ENCODE measurements around the gene ADH1B.

Gene ADH1B

DNA sequence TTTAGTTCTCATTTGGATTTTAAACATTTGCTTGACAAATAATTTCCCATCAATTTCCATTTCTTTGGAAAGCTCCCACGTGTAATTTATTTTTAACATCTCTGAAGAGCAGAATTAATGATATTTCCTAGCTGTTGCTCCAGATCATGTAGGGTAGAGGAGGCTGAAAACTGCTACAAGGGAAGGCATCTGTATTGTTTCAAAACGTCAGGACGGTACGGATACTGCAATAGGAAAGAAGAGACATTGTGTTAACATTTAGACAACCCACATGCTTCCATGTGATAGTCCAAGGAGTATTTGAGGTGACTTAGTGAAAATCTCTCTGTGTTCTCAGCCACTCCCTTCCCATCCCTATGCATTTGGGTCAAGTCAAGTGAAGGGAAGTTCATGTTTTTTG, 15.4 kb upstream of the ADH1B start:
- no peak overlapping the region for H3K4me2 ChIP-seq (ENCODE audit: low read length)
- H3K79me1 ChIP-seq (ENCODE audit: low read length) = no peaks in the 10 kb centered on the region
- no peak overlapping the region for H3K23ac ChIP-seq (ENCODE audit: low read length)
- H3K36me3 ChIP-seq (ENCODE audit: control insufficient read depth in 1 of 2, insufficient read depth in 2 of 2, low read length in 2 of 2) = no peaks in the 10 kb centered on the region
- no peak overlapping the region for H3K18ac ChIP-seq (ENCODE audit: low read length)
- H4K8ac ChIP-seq (ENCODE audit: low read depth, low read length) = no peak overlapping the region
- DNase-seq = no peak
- no peak overlapping the region for H2BK12ac ChIP-seq (ENCODE audit: low read length)
- H3K14ac ChIP-seq (ENCODE audit: low read length) = no peak overlapping the region
- no CpG with 5 or more reads among the region's 4 CpGs for WGBS (ENCODE audit: extremely low coverage, insufficient coverage, insufficient read length)
- H2BK120ac ChIP-seq (ENCODE audit: insufficient read depth, low read length, poor library complexity) = no peak overlapping the region
- H3K27me3 ChIP-seq (ENCODE audit: insufficient read depth, low read length) = no peaks in the 10 kb centered on the region
- no peak overlapping the region for H2BK5ac ChIP-seq (ENCODE audit: low read depth, low read length, poor library complexity)
- no peak overlapping the region for H3K9ac ChIP-seq (ENCODE audit: low read length)
- no peak overlapping the region for H4K91ac ChIP-seq (ENCODE audit: low read depth, low read length)
- no peak overlapping the region for H3K4ac ChIP-seq (ENCODE audit: low read depth, low read length)
- H2AK5ac ChIP-seq (ENCODE audit: low read length) = no peak overlapping the region
- no peak overlapping the region for H4K12ac ChIP-seq (ENCODE audit: low read depth, low read length)
- no peaks in the 10 kb centered on the region for H3K4me1 ChIP-seq (ENCODE audit: control insufficient read depth in 1 of 2, insufficient read depth in 2 of 2, low read length in 2 of 2)
- H3K9me3 ChIP-seq (ENCODE audit: insufficient read depth, low read depth, low read length) = no peaks in the 10 kb centered on the region
- no peak overlapping the region for H3K4me3 ChIP-seq (ENCODE audit: low read depth, low read length)
- no peak overlapping the region for H3K27ac ChIP-seq (ENCODE audit: low read depth, low read length)
- H3K79me2 ChIP-seq (ENCODE audit: control insufficient read depth, insufficient read depth, low read length, poor library complexity) = no peaks in the 10 kb centered on the region
- H2AFZ ChIP-seq (ENCODE audit: insufficient read depth, low read length, poor library complexity) = no peak overlapping the region

- no peak overlapping the region for H3K4ac ChIP-seq (ENCODE audit: low read depth, low read length)
- no peak overlapping the region for H4K8ac ChIP-seq (ENCODE audit: low read depth, low read length)
- H3K36me3 ChIP-seq (ENCODE audit: control insufficient read depth in 1 of 2, insufficient read depth in 2 of 2, low read length in 2 of 2) = no peaks in the 10 kb centered on the region
- no peak overlapping the region for H4K91ac ChIP-seq (ENCODE audit: low read depth, low read length)
- no peaks in the 10 kb centered on the region for H3K79me2 ChIP-seq (ENCODE audit: control insufficient read depth, insufficient read depth, low read length, poor library complexity)
- no peak overlapping the region for H2BK5ac ChIP-seq (ENCODE audit: low read depth, low read length, poor library complexity)
- H3K27me3 ChIP-seq (ENCODE audit: insufficient read depth, low read length) = no peaks in the 10 kb centered on the region
- H3K18ac ChIP-seq (ENCODE audit: low read length) = no peak overlapping the region
- H3K23ac ChIP-seq (ENCODE audit: low read length) = no peak overlapping the region
- H2BK120ac ChIP-seq (ENCODE audit: insufficient read depth, low read length, poor library complexity) = no peak overlapping the region
- no peak overlapping the region for H4K12ac ChIP-seq (ENCODE audit: low read depth, low read length)
- no peaks in the 10 kb centered on the region for H3K79me1 ChIP-seq (ENCODE audit: low read length)
- H3K14ac ChIP-seq (ENCODE audit: low read length) = no peak overlapping the region
- no peaks in the 10 kb centered on the region for H3K9me3 ChIP-seq (ENCODE audit: insufficient read depth, low read depth, low read length)
- no peak overlapping the region for H2BK12ac ChIP-seq (ENCODE audit: low read length)
- no peak overlapping the region for H2AK5ac ChIP-seq (ENCODE audit: low read length)
- H3K4me3 ChIP-seq (ENCODE audit: low read depth, low read length) = no peak overlapping the region
- no peaks in the 10 kb centered on the region for H3K4me1 ChIP-seq (ENCODE audit: control insufficient read depth in 1 of 2, insufficient read depth in 2 of 2, low read length in 2 of 2)
- no peak for DNase-seq
- H3K27ac ChIP-seq (ENCODE audit: low read depth, low read length) = no peak overlapping the region
- H3K4me2 ChIP-seq (ENCODE audit: low read length) = no peak overlapping the region
- no peak overlapping the region for H2AFZ ChIP-seq (ENCODE audit: insufficient read depth, low read length, poor library complexity)
- H3K9ac ChIP-seq (ENCODE audit: low read length) = peak overlapping the region; percentile 36
- no CpG with 5 or more reads among the region's 1 CpG for WGBS (ENCODE audit: extremely low coverage, insufficient coverage, insufficient read length)
Observed at GRCh38 chr4:99334880-99335279, 13.7 kb upstream of the ADH1B start.

- Histone ChIP-seq H3K9me3 (ENCODE audit: insufficient read depth, low read depth, low read length) (peaks cover 2% of the 10 kb centered on the region), H3K9ac (ENCODE audit: low read length) (no peak overlapping the region), H4K91ac (ENCODE audit: low read depth, low read length) (no peak overlapping the region), H2BK120ac (ENCODE audit: insufficient read depth, low read length, poor library complexity) (no peak overlapping the region), H3K4me1 (ENCODE audit: control insufficient read depth in 1 of 2, insufficient read depth in 2 of 2, low read length in 2 of 2) (no peaks in the 10 kb centered on the region), H2AFZ (ENCODE audit: insufficient read depth, low read length, poor library complexity) (no peak overlapping the region), H2AK5ac (ENCODE audit: low read length) (no peak overlapping the region), H3K27ac (ENCODE audit: low read depth, low read length) (no peak overlapping the region), H2BK5ac (ENCODE audit: low read depth, low read length, poor library complexity) (no peak overlapping the region), H4K8ac (ENCODE audit: low read depth, low read length) (no peak overlapping the region), H3K23ac (ENCODE audit: low read length) (no peak overlapping the region), H3K14ac (ENCODE audit: low read length) (no peak overlapping the region), H3K79me2 (ENCODE audit: control insufficient read depth, insufficient read depth, low read length, poor library complexity) (no peaks in the 10 kb centered on the region), H3K27me3 (ENCODE audit: insufficient read depth, low read length) (no peaks in the 10 kb centered on the region), H2BK12ac (ENCODE audit: low read length) (no peak overlapping the region), H3K18ac (ENCODE audit: low read length) (no peak overlapping the region), H4K12ac (ENCODE audit: low read depth, low read length) (no peak overlapping the region), H3K36me3 (ENCODE audit: control insufficient read depth in 1 of 2, insufficient read depth in 2 of 2, low read length in 2 of 2) (no peaks in the 10 kb centered on the region), H3K4ac (ENCODE audit: low read depth, low read length) (no peak overlapping the region), H3K4me3 (ENCODE audit: low read depth, low read length) (no peak overlapping the region), H3K79me1 (ENCODE audit: low read length) (no peaks in the 10 kb centered on the region), H3K4me2 (ENCODE audit: low read length) (no peak overlapping the region)
- no peak for DNase-seq
- no CpG with 5 or more reads among the region's 3 CpGs for WGBS (ENCODE audit: extremely low coverage, insufficient coverage, insufficient read length)
Observed at GRCh38 chr4:99330648-99331047, 9.4 kb upstream of the ADH1B start.

- Histone ChIP-seq H2BK5ac (ENCODE audit: low read depth, low read length, poor library complexity) (no peak overlapping the region), H3K27me3 (ENCODE audit: insufficient read depth, low read length) (no peaks in the 10 kb centered on the region), H3K36me3 (ENCODE audit: control insufficient read depth in 1 of 2, insufficient read depth in 2 of 2, low read length in 2 of 2) (no peaks in the 10 kb centered on the region), H3K23ac (ENCODE audit: low read length) (no peak overlapping the region), H3K14ac (ENCODE audit: low read length) (no peak overlapping the region), H2AFZ (ENCODE audit: insufficient read depth, low read length, poor library complexity) (no peak overlapping the region), H3K4me2 (ENCODE audit: low read length) (no peak overlapping the region), H4K8ac (ENCODE audit: low read depth, low read length) (no peak overlapping the region), H3K4me1 (ENCODE audit: control insufficient read depth in 1 of 2, insufficient read depth in 2 of 2, low read length in 2 of 2) (no peaks in the 10 kb centered on the region), H2AK5ac (ENCODE audit: low read length) (no peak overlapping the region), H4K12ac (ENCODE audit: low read depth, low read length) (no peak overlapping the region), H3K79me1 (ENCODE audit: low read length) (no peaks in the 10 kb centered on the region), H3K27ac (ENCODE audit: low read depth, low read length) (no peak overlapping the region), H2BK120ac (ENCODE audit: insufficient read depth, low read length, poor library complexity) (no peak overlapping the region), H3K4me3 (ENCODE audit: low read depth, low read length) (no peak overlapping the region), H3K9ac (ENCODE audit: low read length) (no peak overlapping the region), H3K4ac (ENCODE audit: low read depth, low read length) (no peak overlapping the region), H4K91ac (ENCODE audit: low read depth, low read length) (no peak overlapping the region), H3K18ac (ENCODE audit: low read length) (no peak overlapping the region), H3K9me3 (ENCODE audit: insufficient read depth, low read depth, low read length) (peaks cover 2% of the 10 kb centered on the region), H3K79me2 (ENCODE audit: control insufficient read depth, insufficient read depth, low read length, poor library complexity) (no peaks in the 10 kb centered on the region), H2BK12ac (ENCODE audit: low read length) (no peak overlapping the region)
- no CpG with 5 or more reads among the region's 2 CpGs for WGBS (ENCODE audit: extremely low coverage, insufficient coverage, insufficient read length)
- DNase-seq = no peak
Observed at GRCh38 chr4:99329876-99330275, 8.7 kb upstream of the ADH1B start.

All from trophoblast cell (in vitro differentiated cells and primary cell).